Measurements from ENCODE around the gene ARHGEF28. TPM values are rescaled to one million over a fixed set of nuclear protein-coding genes. Genes with fewer than 3 reads are reported as not detected.

The ARHGEF28 gene
- total and polyA plus RNA-seq, 2 of the 4 experiments (the other 2 are of a cell fraction), result 3.6 to 16.0 TPM

DNA sequence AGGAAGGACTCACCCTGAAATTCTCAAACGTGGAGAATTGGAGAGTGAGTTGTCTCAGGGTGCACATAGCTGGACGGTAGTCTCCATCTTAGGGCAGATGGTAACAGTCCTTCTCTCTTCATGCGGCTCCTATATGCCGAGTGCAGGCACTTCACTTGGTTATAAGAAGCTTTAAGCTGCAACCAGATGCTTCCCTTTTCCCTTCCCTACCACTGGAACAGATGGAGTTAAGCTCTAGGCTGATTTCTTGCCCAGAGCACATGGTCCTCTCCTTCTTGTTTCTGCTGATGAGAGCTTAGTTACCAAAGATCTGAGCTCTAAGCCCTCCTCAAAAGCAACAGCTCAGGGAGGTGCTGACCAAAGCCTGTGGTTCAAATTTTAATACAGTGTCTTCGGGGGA lies 355.7 kb downstream of the ARHGEF28 start:
- no peak overlapping the region for H3K4ac ChIP-seq (ENCODE audit: low read depth, low read length)
- no peak overlapping the region for H3K4me2 ChIP-seq (ENCODE audit: low read depth, low read length)
- H4K5ac ChIP-seq (ENCODE audit: low read depth, low read length), result no peak overlapping the region
- H2AK5ac ChIP-seq (ENCODE audit: low read depth, low read length), result no peak overlapping the region
- H2BK5ac ChIP-seq (ENCODE audit: low read depth, low read length, poor library complexity, severe bottlenecking), result no peak overlapping the region
- H3K9me3 ChIP-seq (ENCODE audit: control insufficient read depth, insufficient read depth, low read length), result peaks cover 2% of the 10 kb centered on the region; the same call in 1 of the 2 replicates
- no peak overlapping the region for H4K91ac ChIP-seq (ENCODE audit: insufficient read depth, low read depth, low read length)
- intact Hi-C loops (cut with micrococcal nuclease) (no loop called here), dilution Hi-C loops (cut with HindIII; ENCODE audit: low sequenced_read_pairs, unreplicated experiment) (no loop called here), in situ Hi-C loops (cut with MboI; ENCODE audit: low sequenced_read_pairs) (no loop called here)
- DNase-seq, result no peak
- no peak overlapping the region for H4K8ac ChIP-seq (ENCODE audit: low read depth in 2 of 2, low read length in 2 of 2)
- H3K23ac ChIP-seq (ENCODE audit: low read depth, low read length), result no peak overlapping the region
- no TSS peak for BruUV-seq (replicated peaks)
- no peaks in the 10 kb centered on the region for H3K4me1 ChIP-seq (ENCODE audit: control insufficient read depth, insufficient read depth, low read length)
- no peak overlapping the region for H3K18ac ChIP-seq (ENCODE audit: low read depth, low read length)
- no peaks in the 10 kb centered on the region for H3K79me1 ChIP-seq (ENCODE audit: low read depth in 1 of 2, low read length in 2 of 2)
- peaks cover 40% of the 10 kb centered on the region for H3K27me3 ChIP-seq (ENCODE audit: control insufficient read depth, insufficient read depth, low read length)
- no peak overlapping the region for H2BK120ac ChIP-seq (ENCODE audit: low read depth, low read length)
- POLR2A ChIA-PET (ENCODE audit: unreplicated experiment), result no interaction called here
- CTCF ChIA-PET, result interaction anchor here (1.6 kb wide), 1 partner anchor 16 kb away, joined by 3 read pairs; no protein-coding TSS in a partner anchor
- no peak overlapping the region for H3K56ac ChIP-seq (ENCODE audit: extremely low read depth, insufficient read depth, low read length)
- no peaks in the 10 kb centered on the region for H3K9me1 ChIP-seq (ENCODE audit: insufficient read depth, low read length)
- no peak overlapping the region for H2BK20ac ChIP-seq (ENCODE audit: low read depth, low read length)
- H3K36me3 ChIP-seq (ENCODE audit: control insufficient read depth, insufficient read depth, low read length), result no peaks in the 10 kb centered on the region
- 100% methylated on average over 1 of the region's 5 CpGs; no CpG with 5 or more reads in 1 of the 2 experiments for WGBS, 2 experiments (ENCODE audit: extremely low coverage in 2 of 2, insufficient read length in 1 of 2)
- no peak overlapping the region for H3K4me3 ChIP-seq (ENCODE audit: insufficient read depth, low read depth, low read length)
- TF ChIP-seq RFX5 (IDR thresholded peaks at IDR 0.05; ENCODE audit: low read depth, low read length), result no peak
- TF ChIP-seq, protein P1, sequence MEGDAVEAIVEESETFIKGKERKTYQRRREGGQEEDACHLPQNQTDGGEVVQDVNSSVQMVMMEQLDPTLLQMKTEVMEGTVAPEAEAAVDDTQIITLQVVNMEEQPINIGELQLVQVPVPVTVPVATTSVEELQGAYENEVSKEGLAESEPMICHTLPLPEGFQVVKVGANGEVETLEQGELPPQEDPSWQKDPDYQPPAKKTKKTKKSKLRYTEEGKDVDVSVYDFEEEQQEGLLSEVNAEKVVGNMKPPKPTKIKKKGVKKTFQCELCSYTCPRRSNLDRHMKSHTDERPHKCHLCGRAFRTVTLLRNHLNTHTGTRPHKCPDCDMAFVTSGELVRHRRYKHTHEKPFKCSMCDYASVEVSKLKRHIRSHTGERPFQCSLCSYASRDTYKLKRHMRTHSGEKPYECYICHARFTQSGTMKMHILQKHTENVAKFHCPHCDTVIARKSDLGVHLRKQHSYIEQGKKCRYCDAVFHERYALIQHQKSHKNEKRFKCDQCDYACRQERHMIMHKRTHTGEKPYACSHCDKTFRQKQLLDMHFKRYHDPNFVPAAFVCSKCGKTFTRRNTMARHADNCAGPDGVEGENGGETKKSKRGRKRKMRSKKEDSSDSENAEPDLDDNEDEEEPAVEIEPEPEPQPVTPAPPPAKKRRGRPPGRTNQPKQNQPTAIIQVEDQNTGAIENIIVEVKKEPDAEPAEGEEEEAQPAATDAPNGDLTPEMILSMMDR (conservative IDR thresholded peaks at IDR 0.05; ENCODE audit: low read depth, low read length), result no peak
- TF ChIP-seq SMC3 (IDR thresholded peaks at IDR 0.05; ENCODE audit: low read depth, low read length), result no peak
- TF ChIP-seq, protein P2, sequence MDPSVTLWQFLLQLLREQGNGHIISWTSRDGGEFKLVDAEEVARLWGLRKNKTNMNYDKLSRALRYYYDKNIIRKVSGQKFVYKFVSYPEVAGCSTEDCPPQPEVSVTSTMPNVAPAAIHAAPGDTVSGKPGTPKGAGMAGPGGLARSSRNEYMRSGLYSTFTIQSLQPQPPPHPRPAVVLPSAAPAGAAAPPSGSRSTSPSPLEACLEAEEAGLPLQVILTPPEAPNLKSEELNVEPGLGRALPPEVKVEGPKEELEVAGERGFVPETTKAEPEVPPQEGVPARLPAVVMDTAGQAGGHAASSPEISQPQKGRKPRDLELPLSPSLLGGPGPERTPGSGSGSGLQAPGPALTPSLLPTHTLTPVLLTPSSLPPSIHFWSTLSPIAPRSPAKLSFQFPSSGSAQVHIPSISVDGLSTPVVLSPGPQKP (IDR thresholded peaks at IDR 0.05; ENCODE audit: borderline replicate concordance, low read depth, low read length), result no peak
- TF ChIP-seq NFE2L2 (IDR thresholded peaks at IDR 0.05; ENCODE audit: low read depth, low read length), result no peak
- H2BK15ac ChIP-seq (ENCODE audit: low read depth, low read length), result no peak overlapping the region
- H3K9ac ChIP-seq (ENCODE audit: low read depth, low read length), result no peak overlapping the region
- no peak overlapping the region for H3K27ac ChIP-seq (ENCODE audit: insufficient read depth, low read length)
- no peak for ATAC-seq (ENCODE audit: low read depth)
- no peak overlapping the region for H3K14ac ChIP-seq (replicated peaks; ENCODE audit: low read depth, low read length)
- H4K20me1 ChIP-seq (ENCODE audit: insufficient read depth, low read length), result no peaks in the 10 kb centered on the region
- H2AFZ ChIP-seq (replicated peaks; ENCODE audit: low read length, poor library complexity), result no peak overlapping the region
- H2AK9ac ChIP-seq (replicated peaks; ENCODE audit: low read depth, low read length, poor library complexity), result no peak overlapping the region
